ENCODE data around the gene SEL1L3.
A peak's percentile ranks its signal among the peaks of the same experiment; 100 is the strongest.

The SEL1L3 gene

GRCh38 chr4:25767877-25768725, 94.7 kb downstream of the SEL1L3 start:
- TF ChIP-seq CTCF (IDR thresholded peaks at IDR 0.05; ENCODE audit: borderline replicate concordance, insufficient read depth, low read depth, low read length), result peak; percentile 71
- no peak overlapping the region for H3K4me3 ChIP-seq (ENCODE audit: low read depth, low read length)

GRCh38 chr4:25760518-25761157, 102.2 kb downstream of the SEL1L3 start:
- H3K4me3 ChIP-seq (ENCODE audit: low read depth, low read length), result no peak overlapping the region
- TF ChIP-seq CTCF (IDR thresholded peaks at IDR 0.05; ENCODE audit: borderline replicate concordance, insufficient read depth, low read depth, low read length), result no peak

DNA sequence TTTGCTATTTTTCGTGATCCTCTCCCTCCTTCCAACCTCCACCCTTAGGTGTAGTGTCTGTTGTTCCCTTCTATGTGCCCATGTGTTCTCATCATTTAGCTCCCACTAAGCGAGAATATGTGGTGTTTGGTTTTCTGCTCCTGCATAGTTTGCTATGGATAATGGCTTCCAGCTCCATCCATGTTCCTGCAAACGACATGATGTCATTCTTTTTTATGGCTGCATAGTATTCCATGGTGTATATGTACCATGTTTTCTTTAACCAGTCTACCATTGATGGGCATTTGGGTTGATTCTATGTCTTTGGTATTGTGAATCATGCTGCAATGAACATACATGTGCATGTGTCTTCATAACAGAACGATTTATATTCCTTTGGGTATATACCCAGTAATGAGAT, 102.7 kb downstream of the SEL1L3 start:
- TF ChIP-seq CTCF (IDR thresholded peaks at IDR 0.05; ENCODE audit: borderline replicate concordance, insufficient read depth, low read depth, low read length), result no peak
- no peak overlapping the region for H3K4me3 ChIP-seq (ENCODE audit: low read depth, low read length)

GRCh38 chr4:25759101-25759500, 103.7 kb downstream of the SEL1L3 start:
- no peak overlapping the region for H3K4me3 ChIP-seq (ENCODE audit: low read depth, low read length)
- no peak for TF ChIP-seq CTCF (IDR thresholded peaks at IDR 0.05; ENCODE audit: borderline replicate concordance, insufficient read depth, low read depth, low read length)

GRCh38 chr4:25757452-25757851, 105.3 kb downstream of the SEL1L3 start:
- no peak overlapping the region for H3K4me3 ChIP-seq (ENCODE audit: low read depth, low read length)
- TF ChIP-seq CTCF (IDR thresholded peaks at IDR 0.05; ENCODE audit: borderline replicate concordance, insufficient read depth, low read depth, low read length), result no peak

DNA sequence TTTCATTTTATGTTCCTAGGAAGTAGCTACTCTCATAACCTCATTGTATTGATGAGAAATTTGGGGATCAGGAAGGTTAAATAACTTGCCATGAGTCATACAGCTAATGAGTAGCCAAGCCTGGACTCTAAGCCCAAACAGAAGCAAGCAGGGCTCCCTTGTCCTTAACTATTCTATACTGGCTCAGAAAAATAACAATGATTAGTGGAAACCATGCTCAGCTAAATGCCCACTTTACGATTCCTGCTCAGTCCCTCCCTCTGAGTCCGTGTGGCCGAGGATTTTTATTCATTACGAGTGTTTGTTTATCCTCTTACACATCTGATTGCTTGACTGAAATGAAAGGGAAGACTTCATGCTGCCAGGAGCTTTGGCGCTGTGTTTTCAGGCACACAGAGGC, 106.3 kb downstream of the SEL1L3 start:
- TF ChIP-seq CTCF (IDR thresholded peaks at IDR 0.05; ENCODE audit: borderline replicate concordance, insufficient read depth, low read depth, low read length), result no peak
- no peak overlapping the region for H3K4me3 ChIP-seq (ENCODE audit: low read depth, low read length)

- no peak for TF ChIP-seq CTCF (IDR thresholded peaks at IDR 0.05; ENCODE audit: borderline replicate concordance, insufficient read depth, low read depth, low read length)
- no peak overlapping the region for H3K4me3 ChIP-seq (ENCODE audit: low read depth, low read length)
Observed at GRCh38 chr4:25755911-25756310, 106.9 kb downstream of the SEL1L3 start.

All from GM12875 (cell line).